Measurements from ENCODE around the gene ZDHHC17.

The ZDHHC17 gene

DNA sequence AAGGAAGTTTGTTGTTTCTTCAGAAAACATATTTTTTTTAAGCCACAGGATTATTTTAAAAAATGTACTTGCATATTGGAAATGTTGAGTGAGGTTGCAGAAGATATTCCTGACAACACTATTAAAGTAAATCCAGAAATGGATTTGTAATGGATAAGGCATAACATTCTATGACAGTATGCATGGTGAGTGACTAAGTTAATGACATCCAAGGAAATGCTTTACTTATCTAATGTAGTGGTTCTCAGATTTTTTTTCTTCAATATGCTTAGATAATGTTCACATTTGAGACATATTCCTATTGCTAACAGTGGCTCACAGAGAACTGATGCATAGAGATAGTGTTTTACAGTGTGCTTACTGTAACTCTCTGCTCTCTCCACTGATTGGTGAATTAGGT is 49.4 kb downstream of the ZDHHC17 start:
- H3K4me3 ChIP-seq (ENCODE audit: low read depth, low read length), result no peak overlapping the region
- TF ChIP-seq, protein P1, sequence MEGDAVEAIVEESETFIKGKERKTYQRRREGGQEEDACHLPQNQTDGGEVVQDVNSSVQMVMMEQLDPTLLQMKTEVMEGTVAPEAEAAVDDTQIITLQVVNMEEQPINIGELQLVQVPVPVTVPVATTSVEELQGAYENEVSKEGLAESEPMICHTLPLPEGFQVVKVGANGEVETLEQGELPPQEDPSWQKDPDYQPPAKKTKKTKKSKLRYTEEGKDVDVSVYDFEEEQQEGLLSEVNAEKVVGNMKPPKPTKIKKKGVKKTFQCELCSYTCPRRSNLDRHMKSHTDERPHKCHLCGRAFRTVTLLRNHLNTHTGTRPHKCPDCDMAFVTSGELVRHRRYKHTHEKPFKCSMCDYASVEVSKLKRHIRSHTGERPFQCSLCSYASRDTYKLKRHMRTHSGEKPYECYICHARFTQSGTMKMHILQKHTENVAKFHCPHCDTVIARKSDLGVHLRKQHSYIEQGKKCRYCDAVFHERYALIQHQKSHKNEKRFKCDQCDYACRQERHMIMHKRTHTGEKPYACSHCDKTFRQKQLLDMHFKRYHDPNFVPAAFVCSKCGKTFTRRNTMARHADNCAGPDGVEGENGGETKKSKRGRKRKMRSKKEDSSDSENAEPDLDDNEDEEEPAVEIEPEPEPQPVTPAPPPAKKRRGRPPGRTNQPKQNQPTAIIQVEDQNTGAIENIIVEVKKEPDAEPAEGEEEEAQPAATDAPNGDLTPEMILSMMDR (IDR thresholded peaks at IDR 0.05; ENCODE audit: insufficient read depth, low read depth, low read length, missing control alignments), result no peak
- DNase-seq (ENCODE audit: low read depth), result no peak

DNA sequence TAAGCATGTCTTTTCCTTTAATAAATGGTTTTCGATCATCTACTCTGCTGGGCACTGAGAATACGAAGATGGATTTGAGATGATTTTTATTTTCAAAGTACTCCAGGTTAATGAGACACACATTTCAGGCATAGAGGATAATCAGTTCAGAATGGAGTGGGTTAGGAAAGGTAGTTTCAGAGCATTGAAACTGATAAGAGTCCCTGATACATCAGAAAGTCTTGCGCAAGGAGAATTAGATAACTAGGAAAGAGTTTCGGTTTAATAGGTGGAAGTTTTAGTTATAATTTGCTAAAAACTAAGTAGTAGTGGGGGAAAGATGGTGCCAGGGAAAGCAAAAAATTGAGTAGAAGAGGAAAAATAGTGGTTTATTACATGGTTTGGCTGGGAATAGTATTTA is 50.1 kb downstream of the ZDHHC17 start:
- no peak overlapping the region for H3K4me3 ChIP-seq (ENCODE audit: low read depth, low read length)
- no peak for DNase-seq (ENCODE audit: low read depth)
- TF ChIP-seq, protein P1 (IDR thresholded peaks at IDR 0.05; ENCODE audit: insufficient read depth, low read depth, low read length, missing control alignments), result no peak

DNA sequence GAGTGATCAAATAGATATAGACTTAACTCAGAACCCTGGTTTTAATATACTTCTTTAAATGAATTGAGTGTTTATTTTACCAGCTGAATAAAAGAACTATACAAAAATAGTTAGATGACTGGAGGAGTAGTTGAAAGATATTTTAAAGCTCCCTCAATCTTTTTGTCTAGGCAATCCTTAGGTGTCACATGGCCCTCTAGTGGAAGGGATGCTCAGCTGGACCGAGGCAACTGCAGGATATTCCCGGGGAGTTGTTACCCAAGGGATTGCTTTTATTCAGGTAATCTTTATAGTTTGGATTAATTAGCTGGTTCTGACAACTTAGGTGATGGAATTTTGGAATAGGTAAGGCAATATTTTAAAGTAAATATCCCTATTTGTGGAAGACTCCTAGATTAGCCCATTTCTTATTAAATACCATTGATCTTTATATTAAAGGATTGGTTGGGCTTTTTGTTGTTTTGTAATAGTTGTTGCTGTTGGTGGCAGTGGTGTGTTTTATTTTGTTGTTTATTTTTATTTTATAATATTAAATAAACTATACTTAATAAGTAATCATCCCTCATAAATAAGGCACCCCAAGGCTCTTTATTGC is 57.1 kb downstream of the ZDHHC17 start:
- TF ChIP-seq, protein P1 (IDR thresholded peaks at IDR 0.05; ENCODE audit: insufficient read depth, low read depth, low read length, missing control alignments), result peak; percentile 18
- H3K4me3 ChIP-seq (ENCODE audit: low read depth, low read length), result no peak overlapping the region
- DNase-seq (ENCODE audit: low read depth), result no peak

DNA sequence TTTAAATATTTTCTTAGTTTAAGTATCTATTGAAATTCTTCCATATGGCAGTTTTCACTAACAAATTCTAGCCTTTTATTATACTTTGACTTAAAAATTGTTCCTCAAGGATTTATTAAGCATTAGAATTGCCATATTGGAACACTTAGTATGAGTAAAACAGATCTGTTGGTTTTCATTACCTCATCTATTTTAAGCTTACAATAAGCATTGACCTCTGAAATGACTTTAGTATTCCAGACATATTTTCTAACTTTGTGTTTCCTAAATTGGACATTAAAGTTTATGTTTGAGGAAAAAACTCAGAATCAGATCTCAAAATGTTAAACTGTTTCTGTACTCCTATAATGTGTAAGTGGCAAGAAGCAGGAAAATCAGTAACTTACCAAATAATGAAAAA is 66.5 kb downstream of the ZDHHC17 start:
- no peak for DNase-seq (ENCODE audit: low read depth)
- TF ChIP-seq, protein P1 (IDR thresholded peaks at IDR 0.05; ENCODE audit: insufficient read depth, low read depth, low read length, missing control alignments), result no peak
- no peak overlapping the region for H3K4me3 ChIP-seq (ENCODE audit: low read depth, low read length)

DNA sequence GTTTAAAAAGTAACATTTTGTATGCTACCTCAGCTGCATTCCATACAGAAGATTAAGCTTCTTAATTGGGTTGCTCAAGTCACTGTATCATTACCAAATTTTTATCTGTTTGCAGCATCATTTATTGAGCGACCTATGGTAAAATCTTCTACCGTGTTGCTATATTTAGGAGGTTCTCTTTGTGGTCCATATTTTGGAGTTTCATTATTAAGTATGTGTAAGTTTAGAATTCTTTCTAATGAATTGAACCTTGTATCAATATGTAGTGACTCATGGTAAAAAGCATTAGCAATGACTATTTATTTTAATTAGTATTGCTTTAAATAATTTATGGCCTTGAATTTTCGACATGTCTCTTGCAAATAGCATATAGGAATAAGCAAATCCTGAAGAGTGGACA is 72.7 kb downstream of the ZDHHC17 start:
- no peak for DNase-seq (ENCODE audit: low read depth)
- TF ChIP-seq, protein P1 (IDR thresholded peaks at IDR 0.05; ENCODE audit: insufficient read depth, low read depth, low read length, missing control alignments), result no peak
- H3K4me3 ChIP-seq (ENCODE audit: low read depth, low read length), result no peak overlapping the region

DNA sequence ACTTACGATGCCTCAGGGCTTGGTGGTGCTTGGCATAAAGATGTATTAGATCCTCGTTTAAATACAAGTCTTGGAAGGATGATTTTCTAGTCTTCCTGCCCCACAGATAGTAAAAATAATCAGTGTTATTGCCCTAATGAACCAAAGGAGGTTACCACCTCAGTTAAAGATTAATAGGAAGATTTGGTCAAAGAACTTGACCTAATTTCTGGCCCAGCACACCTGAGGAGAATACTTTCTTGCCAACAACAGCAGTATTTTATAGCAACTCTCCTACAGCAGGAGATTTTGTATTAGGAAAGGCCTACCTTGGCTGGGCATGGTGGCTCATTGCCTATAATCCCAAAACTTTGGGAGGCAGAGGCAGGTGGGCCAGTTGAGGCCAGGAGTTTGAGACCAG is 83.3 kb downstream of the ZDHHC17 start:
- no peak overlapping the region for H3K4me3 ChIP-seq (ENCODE audit: low read depth, low read length)
- TF ChIP-seq, protein P1 (IDR thresholded peaks at IDR 0.05; ENCODE audit: insufficient read depth, low read depth, low read length, missing control alignments), result no peak
- no peak for DNase-seq (ENCODE audit: low read depth)

DNA sequence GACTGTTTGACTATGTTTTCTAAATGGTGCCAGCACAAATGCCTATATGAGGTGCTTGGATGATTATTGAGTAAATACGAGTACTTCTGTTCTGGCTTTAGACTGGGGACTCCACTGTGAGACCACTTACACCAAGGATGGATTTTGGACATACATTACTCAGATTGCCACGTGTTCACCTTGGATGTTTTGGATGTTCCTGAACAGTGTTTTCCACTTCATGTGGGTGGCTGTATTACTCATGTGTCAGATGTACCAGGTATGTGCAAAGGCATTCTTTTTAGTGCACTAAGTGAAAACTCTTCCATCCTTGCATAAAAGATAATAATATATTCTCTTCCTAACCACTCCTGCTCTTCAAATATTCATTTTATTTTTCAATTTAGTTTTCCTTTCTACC is 84.2 kb downstream of the ZDHHC17 start:
- TF ChIP-seq, protein P1 (IDR thresholded peaks at IDR 0.05; ENCODE audit: insufficient read depth, low read depth, low read length, missing control alignments), result no peak
- H3K4me3 ChIP-seq (ENCODE audit: low read depth, low read length), result no peak overlapping the region

More for the DNA sequence above, 84.2 kb downstream of the ZDHHC17 start:
- no peak for DNase-seq (ENCODE audit: low read depth)
